ENCODE results near the gene USP32. TPM values are rescaled to one million over a fixed set of nuclear protein-coding genes. Genes with fewer than 3 reads are reported as not detected.

The USP32 gene
- total RNA-seq, 2 experiments from 2014 or later = 36.7 to 44.0 TPM

Other genes starting within 250 kb of the USP32 start
- not detected for gene CA4, start 242.2 kb downstream of the USP32 start, total RNA-seq
- gene CHCT1, start 30.4 kb upstream of the USP32 start, total RNA-seq = not detected
- gene APPBP2, start 134.1 kb upstream of the USP32 start, total RNA-seq = 10 to 100 TPM; 25.9 to 27.2 TPM
- 10 to 100 TPM; 20.4 to 21.2 TPM for gene PPM1D, start 208.1 kb upstream of the USP32 start, total RNA-seq